Raji (cell line): Measurements from ENCODE around the gene PPP3CA.

Experiments
- POLR2A ChIP-seq: IDR thresholded peaks from 2 replicates; pipeline ENCODE4 v1.6.1; 2011; ENCODE audit warnings: low read depth, low read length, control low read depth; ENCODE audit not compliant: insufficient read depth

The PPP3CA gene

DNA sequence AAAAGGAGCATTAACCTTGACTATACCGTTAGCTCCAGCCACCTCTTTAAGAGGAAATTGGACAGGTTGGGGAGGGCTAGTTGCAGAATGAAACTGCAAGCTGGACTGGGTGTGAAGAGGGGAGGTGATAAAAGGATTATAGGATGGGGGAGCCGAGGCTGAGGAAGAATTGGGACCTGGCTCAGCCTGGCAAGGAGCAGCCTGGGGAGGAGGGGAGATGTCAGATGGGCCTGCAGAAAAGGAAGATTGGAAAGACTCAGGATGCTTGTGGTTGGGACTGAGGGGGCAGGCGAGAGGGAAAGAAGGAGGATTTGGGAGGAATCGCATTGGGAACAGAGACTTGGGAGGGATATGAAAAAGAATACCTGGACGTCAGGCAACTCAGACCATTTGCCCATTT lies 351.7 kb downstream of the PPP3CA start:
- TF ChIP-seq POLR2A: no peak

DNA sequence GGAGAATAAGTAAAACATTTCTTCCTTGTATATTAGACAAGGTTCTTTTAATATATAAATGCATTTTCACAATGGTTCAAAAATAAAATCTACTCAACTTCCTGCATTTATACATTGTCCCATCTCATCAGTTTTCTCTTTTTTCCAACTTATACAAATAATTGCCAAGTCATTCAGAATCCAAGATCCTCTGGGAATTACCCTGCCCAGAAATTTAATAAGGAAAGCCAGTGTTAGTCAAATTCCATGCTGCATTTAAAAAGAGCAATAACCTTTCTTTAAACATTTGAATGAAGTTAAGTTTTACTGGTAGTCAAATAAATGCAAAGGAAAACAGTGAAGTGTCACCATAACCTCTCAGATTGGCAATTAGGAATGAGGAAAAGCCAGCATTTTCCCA lies 357.9 kb downstream of the PPP3CA start:
- TF ChIP-seq POLR2A: no peak

DNA sequence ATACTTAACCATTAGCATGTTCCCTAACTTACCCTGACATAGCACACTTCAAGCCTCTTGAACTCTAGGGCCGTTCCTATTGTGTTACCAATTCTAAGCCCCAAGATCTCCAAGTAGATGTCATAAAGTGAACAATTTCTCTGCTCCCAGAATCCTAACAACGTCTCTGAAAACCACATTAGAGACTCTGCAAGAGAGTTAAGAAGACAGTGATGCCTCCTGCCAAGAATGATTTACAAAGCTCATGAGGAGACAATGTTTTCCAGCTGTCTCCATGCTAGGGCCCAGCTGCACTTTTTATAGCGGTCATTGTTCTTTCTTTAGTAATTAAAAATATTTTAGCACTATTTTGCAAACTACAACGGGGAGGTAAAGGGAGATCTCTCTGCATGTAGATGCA lies 358.4 kb downstream of the PPP3CA start:
- no peak for TF ChIP-seq POLR2A

DNA sequence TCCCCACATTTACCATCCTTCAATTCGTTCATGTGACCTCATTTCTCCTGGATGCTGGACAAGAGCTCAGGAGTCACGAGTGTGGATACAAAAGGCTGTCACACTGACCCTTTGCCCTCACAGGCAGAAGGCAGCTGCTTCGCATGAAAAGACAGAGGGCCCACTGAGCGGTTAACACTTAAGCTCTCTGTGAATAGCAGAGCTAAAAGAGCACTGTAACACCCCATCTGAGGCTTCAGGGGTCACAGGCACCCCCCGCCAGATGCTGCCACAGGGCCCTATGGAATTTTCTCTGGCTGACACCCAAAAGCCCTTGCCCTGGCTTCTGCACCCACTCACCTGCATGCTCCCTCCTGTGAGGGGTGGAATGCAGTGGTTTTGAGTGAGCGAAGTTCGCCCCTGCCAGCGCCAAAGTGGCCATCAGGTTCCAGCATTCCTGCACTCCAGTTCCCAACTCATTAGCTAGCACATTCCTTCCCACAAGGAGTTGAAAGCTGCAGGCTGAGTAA lies 360.9 kb downstream of the PPP3CA start:
- no peak for TF ChIP-seq POLR2A

DNA sequence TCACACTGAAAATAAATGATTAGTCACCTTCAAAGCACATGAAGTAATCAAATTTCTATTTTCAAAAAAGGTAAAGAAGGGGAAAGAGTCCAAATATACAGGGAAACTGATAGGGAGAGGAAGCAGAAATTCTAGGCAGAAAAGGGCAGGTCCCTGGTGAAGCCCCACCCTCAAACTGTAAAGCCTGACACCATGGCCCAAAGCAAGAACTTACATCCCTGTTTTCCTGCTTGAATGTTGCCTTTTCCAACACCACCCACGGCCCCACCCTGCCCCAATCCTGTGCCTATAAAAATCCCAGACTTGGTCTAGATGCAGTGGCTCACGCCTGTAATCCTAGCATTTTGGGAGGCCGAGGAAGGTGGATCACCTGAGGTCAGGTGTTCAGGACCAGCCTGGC lies 361.8 kb downstream of the PPP3CA start:
- no peak for TF ChIP-seq POLR2A

DNA sequence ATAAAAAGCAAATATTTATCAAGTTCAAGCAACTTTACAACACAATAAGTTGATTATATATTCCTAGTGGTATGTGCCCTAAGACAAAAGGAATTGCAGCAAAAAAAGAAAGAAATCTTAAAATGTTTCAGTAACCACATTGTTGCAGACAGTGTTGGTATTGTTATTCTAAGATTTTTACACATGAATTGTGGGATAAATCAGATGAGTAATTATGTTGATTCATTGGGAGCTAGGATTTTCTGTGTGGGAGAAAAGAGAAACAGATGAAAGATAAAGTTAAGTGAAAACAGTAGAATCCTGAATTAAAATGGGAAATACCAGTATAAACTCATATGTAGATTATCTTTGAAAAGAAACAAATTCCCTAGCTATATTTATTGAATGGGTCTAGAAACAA lies 362.4 kb downstream of the PPP3CA start:
- TF ChIP-seq POLR2A: no peak

DNA sequence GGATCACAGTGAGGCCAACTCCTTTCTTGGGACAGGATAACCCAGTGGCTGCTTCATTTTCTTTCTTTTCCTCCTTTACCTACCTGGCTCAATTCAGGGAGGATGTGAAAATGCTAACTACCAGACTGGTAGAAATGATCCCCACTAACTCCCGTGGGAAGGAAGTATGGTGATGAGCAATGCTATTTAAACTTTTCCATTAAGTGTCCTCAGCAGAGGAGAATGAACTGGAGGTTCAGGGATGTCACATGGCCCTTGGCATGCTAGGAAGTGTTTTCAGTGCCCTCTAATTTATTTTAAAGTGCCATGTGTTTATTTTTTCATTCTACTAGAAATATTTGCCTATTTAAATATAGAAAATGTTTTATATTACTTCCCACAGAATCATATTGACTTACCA lies 363.9 kb downstream of the PPP3CA start:
- no peak for TF ChIP-seq POLR2A

DNA sequence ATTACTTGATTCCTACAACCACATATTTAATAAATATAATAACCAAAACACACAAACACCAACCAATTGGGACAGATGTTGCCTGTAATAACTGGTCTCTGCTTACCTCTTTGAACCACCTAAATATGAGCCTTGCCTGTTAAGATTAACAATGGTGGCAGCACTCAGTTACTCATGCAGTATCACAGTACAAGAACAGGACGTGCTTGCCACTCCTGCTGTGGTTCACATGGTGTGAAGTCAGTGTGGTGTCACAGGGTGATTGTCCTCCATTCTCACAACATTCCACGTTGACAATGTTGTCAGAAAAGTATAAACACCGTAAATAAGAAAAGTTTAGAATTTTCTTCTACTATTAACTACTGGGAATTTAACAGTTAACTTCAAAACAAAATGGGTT lies 365.0 kb downstream of the PPP3CA start:
- no peak for TF ChIP-seq POLR2A

DNA sequence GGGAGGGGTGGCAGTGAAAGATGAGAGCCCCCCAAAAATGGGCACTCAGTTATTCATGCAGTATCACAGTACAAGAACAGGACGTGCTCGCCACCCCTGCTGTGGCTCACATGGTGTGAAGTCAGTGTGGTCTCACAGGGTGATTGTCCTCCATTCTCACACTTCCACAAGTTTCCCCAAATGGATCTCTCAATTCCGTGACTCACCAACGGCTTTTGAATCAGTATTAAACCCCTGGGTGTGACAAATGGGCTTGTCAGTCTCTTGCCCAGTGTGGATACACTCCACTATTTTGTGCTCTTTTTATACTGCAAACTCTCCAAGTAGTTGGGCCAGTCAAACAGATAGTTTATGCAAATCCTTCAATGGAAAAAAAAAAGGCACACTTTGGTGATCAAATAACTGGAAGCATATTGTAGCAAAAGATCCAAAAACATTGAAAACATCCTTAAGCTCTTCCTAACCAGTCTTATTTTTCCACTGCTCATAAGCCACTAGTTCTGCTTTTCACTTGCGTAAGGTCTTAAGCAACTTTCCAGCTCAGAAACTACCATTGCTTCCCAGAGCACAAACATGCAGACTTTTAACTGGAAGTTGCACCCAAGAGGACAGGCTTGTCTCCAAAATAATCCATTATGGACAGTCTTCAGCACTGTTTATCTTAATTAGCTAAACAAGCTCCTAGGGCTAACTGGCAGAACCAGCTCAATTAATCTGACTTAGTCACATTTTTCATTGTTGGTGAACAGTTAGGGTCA lies 365.7 kb downstream of the PPP3CA start:
- no peak for TF ChIP-seq POLR2A

DNA sequence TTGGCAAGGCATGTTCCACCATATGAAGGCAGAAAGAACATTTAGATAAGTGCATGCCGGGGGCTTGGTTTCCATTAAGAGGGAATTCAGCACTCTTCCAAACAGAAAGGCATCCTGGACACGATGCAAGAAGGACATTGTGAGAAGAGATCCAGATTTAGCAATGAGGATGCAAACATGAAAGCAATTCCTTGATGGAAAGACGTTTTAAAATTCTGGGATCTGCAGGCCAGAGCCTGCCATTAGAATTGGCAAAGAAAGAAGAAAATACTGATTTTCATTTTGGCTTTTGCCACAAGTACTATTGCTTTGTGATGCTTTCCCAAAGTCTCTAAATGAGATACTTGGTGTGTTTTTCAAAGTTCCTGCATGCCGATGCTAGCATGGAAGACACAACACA lies 367.6 kb downstream of the PPP3CA start:
- TF ChIP-seq POLR2A: no peak

DNA sequence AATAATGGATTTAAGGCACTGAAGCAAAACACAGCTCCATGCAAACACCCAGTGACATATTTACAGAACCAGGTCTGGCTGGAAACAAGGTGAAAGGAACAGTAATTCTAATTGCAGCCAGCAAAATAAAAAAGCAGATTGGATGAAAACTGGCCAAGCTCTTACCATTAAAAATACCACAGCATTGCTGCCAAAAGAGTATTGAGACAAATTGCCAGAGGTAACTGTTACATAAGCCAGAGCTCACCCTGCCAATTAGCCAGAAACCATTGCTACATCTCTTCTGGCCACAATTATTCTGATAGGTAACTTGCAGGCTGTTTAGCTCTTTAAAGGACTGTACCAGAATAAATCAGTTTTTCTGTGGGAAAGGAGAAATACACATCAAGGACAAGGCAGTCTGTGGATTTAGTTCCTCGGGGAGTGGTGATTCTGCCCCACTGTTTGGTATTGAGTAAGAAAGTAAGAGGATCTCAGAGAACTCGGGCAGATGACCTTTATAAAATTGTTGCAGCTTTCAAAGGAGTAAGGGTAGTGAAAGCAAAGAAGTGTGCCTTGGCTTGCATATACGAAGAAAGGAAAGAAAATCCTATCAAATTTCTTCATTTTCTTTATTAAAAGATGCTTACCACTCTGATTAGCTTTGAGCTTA lies 369.5 kb downstream of the PPP3CA start:
- TF ChIP-seq POLR2A: no peak

DNA sequence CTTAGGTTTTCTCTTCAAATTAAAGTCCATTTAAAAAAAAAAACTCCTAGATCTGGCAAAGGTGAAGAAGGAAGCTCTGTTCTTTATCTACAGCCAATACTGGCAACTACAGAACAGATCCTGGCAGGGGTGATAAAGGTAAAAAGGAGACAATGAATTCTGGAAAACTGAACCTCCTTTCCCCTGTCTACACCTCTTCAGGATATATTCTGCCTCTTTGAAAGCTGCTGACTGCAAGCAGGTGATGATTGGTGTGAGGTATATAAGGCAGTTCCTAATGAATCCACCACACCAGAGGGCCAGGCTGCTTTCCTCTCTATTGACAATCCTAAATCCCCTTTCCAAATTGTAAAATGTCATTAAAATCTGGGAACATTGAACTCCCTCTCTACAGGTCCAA lies 370.1 kb downstream of the PPP3CA start:
- no peak for TF ChIP-seq POLR2A
